ENCODE data around the gene OPRD1. TPM values are rescaled to one million over a fixed set of nuclear protein-coding genes. Genes with fewer than 3 reads are reported as not detected.
"Not testable (repeated sequence)": the region's sequence is repeated elsewhere in the genome, so short reads cannot be mapped to it uniquely, and the experiment has no call there.

Gene OPRD1
- polyA plus RNA-seq, 1 of the 3 experiments (the other 2 are of a cell fraction) = 0.07 TPM

DNA sequence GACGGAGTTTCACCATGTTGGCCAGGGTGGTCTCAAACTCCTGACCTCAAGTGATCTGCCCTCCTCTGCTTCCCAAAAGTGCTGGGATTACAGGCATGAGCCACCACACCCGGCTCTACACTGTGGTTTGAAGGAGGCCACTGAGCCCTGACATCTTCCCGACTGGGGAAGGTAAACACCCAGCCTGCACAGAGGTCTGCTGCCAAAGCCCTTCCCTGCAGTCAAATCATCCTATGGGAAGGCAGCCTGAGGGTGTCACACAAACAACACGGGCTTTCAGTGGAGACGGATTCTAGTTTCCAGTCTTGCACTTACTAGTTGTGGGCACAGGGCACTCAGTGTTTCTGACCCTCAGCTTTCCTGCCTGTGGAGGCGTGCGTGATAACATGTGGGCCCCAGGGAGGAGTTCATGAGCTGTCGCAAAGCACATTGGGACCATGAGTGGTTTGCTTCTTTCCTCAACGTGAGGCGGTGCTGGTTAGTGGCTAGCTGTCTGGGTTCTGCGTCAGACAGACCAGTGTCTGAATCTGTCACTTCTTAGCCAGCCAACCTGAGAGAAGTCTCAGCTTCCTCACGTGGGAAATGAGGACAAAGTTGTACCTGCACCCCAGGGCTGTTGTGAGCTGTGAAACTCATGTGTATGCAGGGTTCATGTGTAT is 21.5 kb upstream of the OPRD1 start:
- no peaks in the 10 kb centered on the region for H3K9me2 ChIP-seq
- WGBS (ENCODE audit: low lambda C conversion rate) = 75% methylated on average over 9 of the region's 12 CpGs
- H3K27me3 ChIP-seq (ENCODE audit: insufficient read depth) = no peaks in the 10 kb centered on the region
- H3K4me2 ChIP-seq = no peak overlapping the region
- H3F3A ChIP-seq (replicated peaks; ENCODE audit: insufficient read depth) = no peaks in the 10 kb centered on the region
- H3K36me3 ChIP-seq (replicated peaks in 1 of 2; ENCODE audit: control insufficient read depth in 1 of 2, insufficient read depth in 2 of 2, low read length in 1 of 2) = no peaks in the 10 kb centered on the region
- no peaks in the 10 kb centered on the region for H4K20me1 ChIP-seq (ENCODE audit: insufficient read depth)
- H3K4me3 ChIP-seq (ENCODE audit: low read depth in 2 of 2, low read length in 1 of 2) = no peak overlapping the region
- H3K27ac ChIP-seq (ENCODE audit: low read depth in 2 of 2, low read length in 1 of 2) = no peak overlapping the region
- H3K4me1 ChIP-seq (ENCODE audit: control insufficient read depth in 1 of 2, insufficient read depth in 2 of 2, low read depth in 1 of 2, low read length in 1 of 2) = no peaks in the 10 kb centered on the region
- CTCF ChIA-PET = interaction anchor here (1.0 to 39.4 kb wide), 4 partner anchors 10 to 247 kb away, joined by 3 to 894 read pairs (median 4); no protein-coding TSS in a partner anchor
- TF ChIP-seq FOXJ3 (CRISPR knock-in tag; IDR thresholded peaks at IDR 0.05) = no peak
- no peak overlapping the region for H2AFZ ChIP-seq (ENCODE audit: low read depth)
- no peak overlapping the region for H3K9ac ChIP-seq
- no peaks in the 10 kb centered on the region for H3K9me3 ChIP-seq
- POLR2A ChIA-PET = interaction anchor here (0.6 kb wide), 1 partner anchor 146 kb away, joined by 3 read pairs; no protein-coding TSS in a partner anchor
- no peaks in the 10 kb centered on the region for H3K79me2 ChIP-seq (ENCODE audit: insufficient read depth)
- DNase-seq = no peak

DNA sequence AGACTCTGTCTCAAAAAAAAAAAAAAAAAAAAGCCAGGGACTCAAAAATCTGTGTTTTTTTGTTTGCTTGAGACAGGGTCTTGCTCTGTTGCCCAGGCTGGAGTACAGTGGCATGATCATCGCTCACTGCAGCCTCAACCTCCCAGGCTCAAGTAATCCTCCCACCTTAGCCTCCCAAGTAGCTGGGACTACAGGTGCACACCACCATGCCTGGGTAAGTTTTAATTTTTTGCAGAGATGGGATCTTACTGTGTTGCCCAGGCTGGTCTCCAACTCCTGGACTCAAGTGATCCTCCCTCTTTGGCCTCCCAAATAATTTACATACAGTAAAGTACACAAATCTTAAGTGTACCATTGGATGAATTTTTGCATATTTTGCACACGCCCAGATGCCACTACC is 20.0 kb upstream of the OPRD1 start:
- H2AFZ ChIP-seq (ENCODE audit: low read depth); H3K79me2 ChIP-seq (ENCODE audit: insufficient read depth); H3K9me3 ChIP-seq; H3K4me1 ChIP-seq (ENCODE audit: control insufficient read depth in 1 of 2, insufficient read depth in 2 of 2, low read depth in 1 of 2, low read length in 1 of 2); H3K9ac ChIP-seq; H3K27me3 ChIP-seq (ENCODE audit: insufficient read depth); DNase-seq; H3K4me2 ChIP-seq; H3F3A ChIP-seq (replicated peaks; ENCODE audit: insufficient read depth); H3K27ac ChIP-seq (ENCODE audit: low read depth in 2 of 2, low read length in 1 of 2); H3K4me3 ChIP-seq (ENCODE audit: low read depth in 2 of 2, low read length in 1 of 2); H3K36me3 ChIP-seq (replicated peaks in 1 of 2; ENCODE audit: control insufficient read depth in 1 of 2, insufficient read depth in 2 of 2, low read length in 1 of 2); H3K9me2 ChIP-seq; H4K20me1 ChIP-seq (ENCODE audit: insufficient read depth); POLR2A ChIA-PET: not testable (repeated sequence)
- CTCF ChIA-PET = interaction anchor here (1.3 to 39.4 kb wide), 3 partner anchors 8 to 84 kb away, joined by 3 to 894 read pairs (median 4); no protein-coding TSS in a partner anchor
- WGBS (ENCODE audit: low lambda C conversion rate) = 63% methylated on average over 2 of the region's 2 CpGs

GRCh38 chr1:28792644-28793121 is 19.3 kb upstream of the OPRD1 start:
- H3K9me2 ChIP-seq = no peaks in the 10 kb centered on the region
- ChIA-PET CTCF (interaction anchor here (0.6 to 39.4 kb wide), 10 partner anchors 8 to 455 kb away, joined by 3 to 894 read pairs (median 4); no protein-coding TSS in a partner anchor), POLR2A (no interaction called here)
- WGBS (ENCODE audit: low lambda C conversion rate) = 55% methylated on average over 1 of the region's 1 CpG
- no peaks in the 10 kb centered on the region for H3F3A ChIP-seq (replicated peaks; ENCODE audit: insufficient read depth)
- H3K36me3 ChIP-seq (replicated peaks in 1 of 2; ENCODE audit: control insufficient read depth in 1 of 2, insufficient read depth in 2 of 2, low read length in 1 of 2) = no peaks in the 10 kb centered on the region
- TF ChIP-seq CTCF (IDR thresholded peaks at IDR 0.05) (peak; percentile 42), TAF1 (IDR thresholded peaks at IDR 0.05; ENCODE audit: borderline replicate concordance, low read depth, low read length) (no peak)
- H3K9me3 ChIP-seq = no peaks in the 10 kb centered on the region
- no peak overlapping the region for H3K4me3 ChIP-seq (ENCODE audit: low read depth in 2 of 2, low read length in 1 of 2)
- no peaks in the 10 kb centered on the region for H4K20me1 ChIP-seq (ENCODE audit: insufficient read depth)
- H3K4me2 ChIP-seq = no peak overlapping the region
- H2AFZ ChIP-seq (ENCODE audit: low read depth) = no peak overlapping the region
- no peaks in the 10 kb centered on the region; the same call in 1 of the 2 replicates for H3K27me3 ChIP-seq (ENCODE audit: insufficient read depth)
- no peak overlapping the region for H3K27ac ChIP-seq (ENCODE audit: low read depth in 2 of 2, low read length in 1 of 2)
- H3K4me1 ChIP-seq (ENCODE audit: control insufficient read depth in 1 of 2, insufficient read depth in 2 of 2, low read depth in 1 of 2, low read length in 1 of 2) = no peaks in the 10 kb centered on the region; a peak in 1 of 4 replicates
- no peak for DNase-seq
- H3K79me2 ChIP-seq (ENCODE audit: insufficient read depth) = no peaks in the 10 kb centered on the region
- no peak overlapping the region for H3K9ac ChIP-seq

- H3K4me3 ChIP-seq (ENCODE audit: low read depth in 2 of 2, low read length in 1 of 2); H3K79me2 ChIP-seq (ENCODE audit: insufficient read depth); H3K9me3 ChIP-seq; H3K27me3 ChIP-seq (ENCODE audit: insufficient read depth); H3K9me2 ChIP-seq; DNase-seq; H4K20me1 ChIP-seq (ENCODE audit: insufficient read depth); H3K4me2 ChIP-seq; H3K4me1 ChIP-seq (ENCODE audit: control insufficient read depth in 1 of 2, insufficient read depth in 2 of 2, low read depth in 1 of 2, low read length in 1 of 2); H3K27ac ChIP-seq (ENCODE audit: low read depth in 2 of 2, low read length in 1 of 2); H3K36me3 ChIP-seq (replicated peaks in 1 of 2; ENCODE audit: control insufficient read depth in 1 of 2, insufficient read depth in 2 of 2, low read length in 1 of 2); POLR2A ChIA-PET; H3F3A ChIP-seq (replicated peaks; ENCODE audit: insufficient read depth); H2AFZ ChIP-seq (ENCODE audit: low read depth); H3K9ac ChIP-seq: not testable (repeated sequence)
- CTCF ChIA-PET = interaction anchor here (0.7 to 39.4 kb wide), 4 partner anchors 10 to 240 kb away, joined by 3 to 894 read pairs (median 10); no protein-coding TSS in a partner anchor
- WGBS (ENCODE audit: low lambda C conversion rate) = 93% methylated on average over 5 of the region's 5 CpGs
These were observed 17.4 kb upstream of the OPRD1 start for GRCh38 chr1:28794582-28794981.
